ENCODE data around the gene XYLB. TPM values are rescaled to one million over a fixed set of nuclear protein-coding genes. Genes with fewer than 3 reads are reported as not detected.
"Not testable (repeated sequence)": the region's sequence is repeated elsewhere in the genome, so short reads cannot be mapped to it uniquely, and the experiment has no call there.

The XYLB gene
- total and polyA plus RNA-seq, 4 donors: 4.0 to 7.5 (median 6.4) TPM

DNA sequence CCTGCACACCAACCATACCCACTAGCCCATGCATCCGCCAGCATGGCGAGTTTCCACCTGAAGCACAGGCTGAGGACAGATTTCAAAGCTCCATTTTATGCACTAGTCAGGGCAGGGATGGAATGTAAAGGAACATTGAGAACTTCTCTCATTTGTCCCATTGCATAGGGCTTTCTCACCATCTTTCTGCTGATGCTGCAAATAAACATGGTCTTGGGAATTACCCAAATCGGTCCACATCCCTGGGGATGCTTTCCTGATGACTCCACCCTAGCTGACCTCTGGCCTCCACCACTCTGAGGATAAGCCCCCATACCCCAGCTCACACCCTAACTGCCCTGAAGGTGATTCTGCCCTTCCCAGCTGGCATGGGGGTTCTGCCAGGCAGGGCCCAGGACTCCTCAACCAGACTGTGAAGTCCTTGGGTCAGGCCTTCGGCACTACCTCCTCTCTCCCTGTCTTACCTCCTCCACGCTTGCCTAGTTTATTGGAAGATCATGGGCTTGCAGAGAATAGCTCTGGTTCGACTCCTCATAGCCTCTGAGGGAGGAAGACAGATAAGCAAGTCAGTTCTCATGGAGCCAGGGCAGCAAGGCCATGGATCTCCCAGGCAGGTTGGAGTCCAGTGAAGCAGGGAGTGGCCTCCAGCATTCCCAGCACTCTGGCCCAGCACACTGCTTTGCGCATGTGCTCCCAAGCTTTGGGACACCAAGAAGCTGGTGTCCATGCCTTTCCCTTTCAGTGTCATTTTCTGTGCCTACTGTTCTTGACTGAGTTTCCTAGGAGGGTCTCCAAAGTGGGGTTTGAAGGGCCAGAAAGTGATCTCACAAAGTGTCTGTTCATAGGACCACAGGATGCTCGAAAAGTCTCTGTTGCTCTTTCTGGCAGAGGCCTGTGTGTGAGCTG, 27.6 kb upstream of the XYLB start:
- no peak for DNase-seq (ENCODE audit: low read depth in 4 of 6, low spot score in 6 of 6)
- H3K36me3 ChIP-seq (ENCODE audit: control insufficient read depth, insufficient read depth, low read length): peaks cover 6% of the 10 kb centered on the region
- no peaks in the 10 kb centered on the region for H3K27me3 ChIP-seq (ENCODE audit: control insufficient read depth, insufficient read depth, low read length)
- no peaks in the 10 kb centered on the region for H3K4me1 ChIP-seq (ENCODE audit: control insufficient read depth, insufficient read depth, low read length)
- 88% methylated on average over 4 of the region's 8 CpGs for WGBS (ENCODE audit: insufficient coverage)
- H3K9me3 ChIP-seq (ENCODE audit: control insufficient read depth, insufficient read depth, low read length): no peaks in the 10 kb centered on the region
- no peak overlapping the region for H3K4me3 ChIP-seq (ENCODE audit: low read depth, low read length)
- no peak overlapping the region for H3K27ac ChIP-seq (ENCODE audit: low read depth, low read length)

DNA sequence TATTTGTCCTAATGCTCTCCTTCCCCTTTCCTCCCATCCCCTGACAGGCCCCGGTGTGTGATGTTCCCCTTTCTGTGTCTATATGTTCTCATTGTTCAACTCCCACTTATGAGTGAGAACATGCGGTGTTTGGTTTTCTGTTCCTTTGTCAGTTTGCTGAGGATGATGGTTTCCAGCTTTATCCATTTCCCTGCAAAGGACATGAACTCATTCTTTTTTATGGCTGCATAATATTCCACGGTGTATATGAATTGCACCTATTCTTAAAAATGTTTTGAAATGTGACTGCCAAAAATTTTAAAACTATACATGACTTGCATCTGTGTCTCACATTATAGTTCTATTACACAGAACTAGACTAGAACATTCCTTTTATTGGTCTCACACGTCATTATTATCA, 25.9 kb upstream of the XYLB start:
- not testable (repeated sequence) for H3K36me3 ChIP-seq (ENCODE audit: control insufficient read depth, insufficient read depth, low read length); DNase-seq (ENCODE audit: low read depth in 4 of 6, low spot score in 6 of 6); H3K27ac ChIP-seq (ENCODE audit: low read depth, low read length); H3K27me3 ChIP-seq (ENCODE audit: control insufficient read depth, insufficient read depth, low read length); H3K9me3 ChIP-seq (ENCODE audit: control insufficient read depth, insufficient read depth, low read length); H3K4me3 ChIP-seq (ENCODE audit: low read depth, low read length); H3K4me1 ChIP-seq (ENCODE audit: control insufficient read depth, insufficient read depth, low read length)
- 100% methylated on average over 1 of the region's 4 CpGs for WGBS (ENCODE audit: insufficient coverage)

DNA sequence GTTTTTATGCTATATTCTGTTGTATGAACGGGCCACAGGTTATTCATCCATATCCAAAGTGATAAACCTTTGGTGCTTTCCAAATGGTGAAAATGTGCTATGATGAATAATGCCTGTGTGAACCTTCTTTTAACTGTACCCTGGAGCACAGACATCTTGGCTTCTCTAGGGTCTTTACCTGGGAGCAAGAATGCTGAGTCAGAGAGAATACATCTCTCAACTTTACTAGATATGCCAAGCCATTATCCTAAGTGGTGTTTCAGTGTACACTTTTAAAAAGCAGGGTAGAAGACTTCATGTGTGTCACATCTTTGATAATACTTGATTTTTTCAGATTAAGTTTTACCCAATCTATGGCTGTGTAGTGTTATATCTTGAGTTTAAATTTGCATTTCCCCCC, 23.5 kb upstream of the XYLB start:
- no peak for DNase-seq (ENCODE audit: low read depth in 4 of 6, low spot score in 6 of 6)
- Histone ChIP-seq H3K36me3 (ENCODE audit: control insufficient read depth, insufficient read depth, low read length) (no peaks in the 10 kb centered on the region), H3K4me1 (ENCODE audit: control insufficient read depth, insufficient read depth, low read length) (no peaks in the 10 kb centered on the region), H3K4me3 (ENCODE audit: low read depth, low read length) (no peak overlapping the region), H3K9me3 (ENCODE audit: control insufficient read depth, insufficient read depth, low read length) (no peaks in the 10 kb centered on the region), H3K27me3 (ENCODE audit: control insufficient read depth, insufficient read depth, low read length) (no peaks in the 10 kb centered on the region), H3K27ac (ENCODE audit: low read depth, low read length) (no peak overlapping the region)
- WGBS (ENCODE audit: insufficient coverage): no CpG with 5 or more reads among the region's 1 CpG

DNA sequence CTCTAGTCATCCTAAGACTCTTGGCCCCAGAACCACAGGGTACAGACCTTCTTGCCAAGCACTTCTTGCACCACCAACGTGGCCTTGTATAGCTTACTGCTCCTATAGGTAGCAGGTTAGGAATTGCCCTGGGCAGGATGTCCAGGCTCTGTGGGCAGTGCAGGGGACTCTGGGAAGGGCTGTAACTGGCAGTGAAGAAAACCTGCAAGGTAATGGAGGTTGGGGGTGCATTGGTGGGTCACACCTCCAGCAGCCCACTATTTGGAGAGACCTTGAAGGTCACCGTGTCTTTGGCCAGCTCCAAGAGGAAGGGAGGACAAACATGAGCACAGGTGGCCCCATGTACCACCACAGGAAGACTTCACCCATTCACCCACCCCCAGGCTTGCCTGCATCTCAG, 21.3 kb upstream of the XYLB start:
- Histone ChIP-seq H3K4me1 (ENCODE audit: control insufficient read depth, insufficient read depth, low read length) (no peaks in the 10 kb centered on the region), H3K4me3 (ENCODE audit: low read depth, low read length) (no peak overlapping the region), H3K27ac (ENCODE audit: low read depth, low read length) (no peak overlapping the region), H3K36me3 (ENCODE audit: control insufficient read depth, insufficient read depth, low read length) (no peaks in the 10 kb centered on the region), H3K27me3 (ENCODE audit: control insufficient read depth, insufficient read depth, low read length) (no peaks in the 10 kb centered on the region), H3K9me3 (ENCODE audit: control insufficient read depth, insufficient read depth, low read length) (no peaks in the 10 kb centered on the region)
- 80% methylated on average over 1 of the region's 2 CpGs for WGBS (ENCODE audit: insufficient coverage)
- no peak for DNase-seq (ENCODE audit: low read depth in 4 of 6, low spot score in 6 of 6)

DNA sequence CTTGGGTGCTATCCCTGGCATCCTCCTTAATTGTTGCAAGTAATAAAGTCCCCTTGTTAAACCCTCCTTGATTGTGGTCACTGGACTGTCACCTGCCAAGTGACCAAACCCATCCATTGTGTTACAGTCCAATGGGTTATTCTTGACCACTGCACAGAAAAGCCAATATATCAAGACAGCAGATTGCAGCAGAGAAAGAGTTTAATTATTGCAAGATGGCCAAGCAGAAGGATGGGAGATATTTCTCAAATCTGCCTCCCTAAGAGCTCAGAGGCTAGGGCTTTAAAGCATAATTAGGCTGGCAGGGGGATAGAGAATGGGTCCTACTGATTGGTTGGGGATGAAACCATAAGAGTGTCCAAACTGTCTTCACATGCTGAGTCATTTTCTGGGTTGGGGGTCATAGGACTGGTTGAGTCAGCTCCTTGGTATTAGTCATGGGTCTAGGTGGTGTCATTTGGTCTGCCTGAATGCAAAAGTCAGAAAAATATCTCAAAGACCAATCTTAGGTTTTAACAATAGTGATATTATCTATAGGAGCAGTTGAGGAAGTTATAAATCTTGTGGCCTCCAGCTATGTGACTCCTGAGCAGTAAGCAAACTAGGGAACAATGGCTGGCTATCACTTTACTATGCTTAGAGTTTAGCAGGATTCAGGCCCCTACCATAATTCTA, 19.1 kb upstream of the XYLB start:
- DNase-seq (ENCODE audit: low read depth in 4 of 6, low spot score in 6 of 6): no peak
- Histone ChIP-seq H3K4me1 (ENCODE audit: control insufficient read depth, insufficient read depth, low read length) (no peaks in the 10 kb centered on the region), H3K9me3 (ENCODE audit: control insufficient read depth, insufficient read depth, low read length) (no peaks in the 10 kb centered on the region), H3K27ac (ENCODE audit: low read depth, low read length) (no peak overlapping the region), H3K27me3 (ENCODE audit: control insufficient read depth, insufficient read depth, low read length) (no peaks in the 10 kb centered on the region), H3K36me3 (ENCODE audit: control insufficient read depth, insufficient read depth, low read length) (no peaks in the 10 kb centered on the region), H3K4me3 (ENCODE audit: low read depth, low read length) (no peak overlapping the region)

DNA sequence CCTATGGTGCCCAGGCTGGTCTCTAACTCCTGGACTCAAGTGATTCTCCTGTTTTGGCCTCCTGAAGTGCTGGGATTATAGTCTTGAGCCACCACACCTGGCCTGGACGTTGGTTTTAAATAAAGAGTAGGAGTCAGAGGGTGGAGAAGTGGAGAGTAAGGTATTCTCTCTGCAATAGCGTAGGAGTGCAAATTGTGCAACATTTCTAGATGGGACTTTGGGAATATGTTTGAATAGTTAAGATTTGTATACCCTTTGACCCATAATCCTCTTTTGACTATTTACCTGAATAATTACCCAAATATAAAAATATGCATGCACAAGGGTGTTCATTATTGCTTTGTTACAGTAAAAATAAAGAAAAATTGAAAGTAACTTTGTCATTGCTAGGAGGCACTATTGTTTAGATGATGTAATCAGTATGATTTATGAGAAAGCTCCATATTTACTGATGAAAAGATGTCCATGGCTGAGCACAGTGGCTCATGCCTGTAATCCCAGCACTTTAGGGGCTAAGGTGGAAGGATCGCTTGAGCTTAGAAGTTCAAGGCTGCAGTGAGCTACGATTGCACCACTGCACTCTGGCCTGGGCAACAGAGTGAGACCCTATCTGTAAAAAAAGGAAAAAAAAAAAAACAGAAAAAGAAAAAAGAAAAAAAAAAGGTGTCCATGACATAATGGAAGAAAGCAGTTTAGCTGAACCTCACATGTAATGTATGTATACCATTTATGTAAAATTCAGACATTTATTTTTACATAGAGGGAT, 15.1 kb upstream of the XYLB start:
- Histone ChIP-seq H3K27me3 (ENCODE audit: control insufficient read depth, insufficient read depth, low read length) (no peaks in the 10 kb centered on the region), H3K4me1 (ENCODE audit: control insufficient read depth, insufficient read depth, low read length) (no peaks in the 10 kb centered on the region), H3K36me3 (ENCODE audit: control insufficient read depth, insufficient read depth, low read length) (no peaks in the 10 kb centered on the region), H3K4me3 (ENCODE audit: low read depth, low read length) (no peak overlapping the region), H3K27ac (ENCODE audit: low read depth, low read length) (no peak overlapping the region), H3K9me3 (ENCODE audit: control insufficient read depth, insufficient read depth, low read length) (no peaks in the 10 kb centered on the region)
- 83% methylated on average over 1 of the region's 4 CpGs for WGBS (ENCODE audit: insufficient coverage)
- no peak for DNase-seq (ENCODE audit: low read depth in 4 of 6, low spot score in 6 of 6)

DNA sequence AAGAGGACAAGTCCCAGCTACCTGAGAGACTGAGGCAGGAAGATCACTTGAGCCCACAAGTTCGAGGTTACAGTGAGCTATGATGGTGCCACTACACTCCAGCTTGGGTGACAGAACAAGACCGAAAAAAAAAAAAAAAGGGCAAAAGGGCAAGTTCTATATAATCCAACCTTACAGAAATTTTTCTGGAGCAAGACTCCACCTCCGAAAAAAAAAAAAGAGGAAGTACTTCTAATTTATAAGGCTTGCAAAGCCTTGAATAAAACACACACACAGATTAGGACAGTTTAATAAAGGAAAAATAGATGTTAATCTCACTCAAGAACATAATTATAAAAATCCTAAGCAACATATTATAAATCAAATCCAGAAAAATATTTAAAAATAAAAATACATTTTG, 14.4 kb upstream of the XYLB start:
- H3K27me3 ChIP-seq (ENCODE audit: control insufficient read depth, insufficient read depth, low read length): no peaks in the 10 kb centered on the region
- no CpG with 5 or more reads among the region's 3 CpGs for WGBS (ENCODE audit: insufficient coverage)
- H3K27ac ChIP-seq (ENCODE audit: low read depth, low read length): no peak overlapping the region
- no peaks in the 10 kb centered on the region for H3K4me1 ChIP-seq (ENCODE audit: control insufficient read depth, insufficient read depth, low read length)
- no peaks in the 10 kb centered on the region for H3K36me3 ChIP-seq (ENCODE audit: control insufficient read depth, insufficient read depth, low read length)
- no peak for DNase-seq (ENCODE audit: low read depth in 4 of 6, low spot score in 6 of 6)
- no peak overlapping the region for H3K4me3 ChIP-seq (ENCODE audit: low read depth, low read length)
- no peaks in the 10 kb centered on the region for H3K9me3 ChIP-seq (ENCODE audit: control insufficient read depth, insufficient read depth, low read length)

DNA sequence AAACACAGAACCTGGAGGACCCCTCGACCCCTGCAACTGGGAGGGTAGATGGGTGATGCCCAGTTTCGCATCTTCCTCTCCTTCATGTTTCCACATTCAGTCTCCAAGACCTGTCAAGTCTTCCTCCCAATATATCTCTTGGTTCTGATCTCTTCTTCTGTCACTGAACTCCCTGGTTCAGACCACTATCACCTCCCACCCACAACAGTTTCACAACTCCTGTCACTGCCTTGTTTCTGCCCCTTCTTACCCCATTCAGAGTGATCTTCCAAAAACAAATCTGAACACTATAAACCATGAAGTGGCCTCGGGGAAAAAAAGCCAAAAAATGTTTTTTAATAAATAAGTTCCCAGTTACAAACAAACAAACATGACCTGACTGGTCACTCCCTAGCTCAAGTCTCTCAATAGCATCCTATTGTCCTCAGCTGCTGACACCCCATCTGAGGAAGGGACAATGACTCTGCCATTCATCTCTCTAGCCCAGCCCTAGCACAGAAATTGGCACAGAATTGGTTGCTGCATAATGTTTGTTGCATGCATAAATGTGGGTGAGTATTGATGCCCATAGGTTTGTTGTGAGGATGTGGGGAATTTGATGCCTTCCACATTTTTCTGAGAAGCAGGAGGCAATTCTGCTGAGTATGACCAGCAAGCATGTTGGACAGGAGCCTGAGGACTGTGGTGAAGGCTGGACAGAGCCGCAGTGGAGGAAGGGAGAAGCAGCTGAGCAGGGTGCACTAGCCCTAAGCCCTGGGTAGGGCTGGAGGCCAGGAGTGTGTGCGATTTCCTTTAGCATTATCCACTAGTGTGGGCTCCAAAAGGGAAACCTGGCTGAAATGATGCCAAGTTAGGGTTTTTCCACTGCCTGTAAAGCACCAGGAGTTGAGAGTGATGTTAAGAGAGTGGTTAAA, 12.2 kb upstream of the XYLB start:
- no peak overlapping the region for H3K27ac ChIP-seq (ENCODE audit: low read depth, low read length)
- DNase-seq (ENCODE audit: low read depth in 4 of 6, low spot score in 6 of 6): no peak
- no peaks in the 10 kb centered on the region for H3K36me3 ChIP-seq (ENCODE audit: control insufficient read depth, insufficient read depth, low read length)
- H3K4me1 ChIP-seq (ENCODE audit: control insufficient read depth, insufficient read depth, low read length): no peaks in the 10 kb centered on the region
- H3K4me3 ChIP-seq (ENCODE audit: low read depth, low read length): no peak overlapping the region
- no peaks in the 10 kb centered on the region for H3K9me3 ChIP-seq (ENCODE audit: control insufficient read depth, insufficient read depth, low read length)
- WGBS (ENCODE audit: insufficient coverage): 94% methylated on average over 4 of the region's 5 CpGs
- no peaks in the 10 kb centered on the region for H3K27me3 ChIP-seq (ENCODE audit: control insufficient read depth, insufficient read depth, low read length)

DNA sequence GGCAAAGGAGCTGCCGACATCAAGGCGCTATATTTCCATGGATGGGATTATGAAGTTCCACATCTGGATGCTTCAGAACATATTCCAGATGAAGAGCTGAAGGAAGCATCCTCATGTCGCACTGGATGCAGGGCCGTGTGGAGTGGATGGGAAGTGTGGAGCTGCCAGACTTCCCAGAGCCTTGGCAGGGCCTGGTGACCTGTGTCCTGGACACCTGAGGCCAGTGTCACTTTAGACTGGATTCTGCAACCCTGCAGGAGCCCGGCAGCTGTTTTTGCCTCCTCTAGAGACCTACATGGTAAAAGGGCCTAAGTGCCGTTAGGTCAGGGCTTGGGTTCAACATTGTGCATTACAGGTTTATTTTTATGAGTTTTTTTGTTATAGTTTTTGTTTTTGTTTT, 11.3 kb upstream of the XYLB start:
- Histone ChIP-seq H3K27ac (ENCODE audit: low read depth, low read length) (no peak overlapping the region), H3K9me3 (ENCODE audit: control insufficient read depth, insufficient read depth, low read length) (no peaks in the 10 kb centered on the region), H3K4me3 (ENCODE audit: low read depth, low read length) (no peak overlapping the region), H3K4me1 (ENCODE audit: control insufficient read depth, insufficient read depth, low read length) (no peaks in the 10 kb centered on the region), H3K36me3 (ENCODE audit: control insufficient read depth, insufficient read depth, low read length) (no peaks in the 10 kb centered on the region), H3K27me3 (ENCODE audit: control insufficient read depth, insufficient read depth, low read length) (no peaks in the 10 kb centered on the region)
- DNase-seq (ENCODE audit: low read depth in 4 of 6, low spot score in 6 of 6): no peak
- 86% methylated on average over 5 of the region's 6 CpGs for WGBS (ENCODE audit: insufficient coverage)
